Stomach (tissue), 4 donors: ENCODE results near the gene CNEP1R1.

ENCODE experiments used
- EP300 ChIP-seq: sonication (generic); formaldehyde crosslinking; IDR thresholded peaks from one replicate; pipeline ENCODE4 v1.6.1; 2017; ENCODE audit warnings: antibody characterized with exemption
- POLR2A ChIP-seq, 4 donors: fragments of 450-650 bp; IDR thresholded peaks; one replicate each; pipeline ENCODE4 v1.6.1; 2016; ENCODE audit warnings: antibody characterized with exemption in 4 of 4, control low read depth in 2 of 4, mild to moderate bottlenecking in 1 of 4, moderate library complexity in 1 of 4
- TF ChIP-seq, protein P1 (sequence below), 7 experiments: fragments of 450-650 bp in 4 of 7; fragments of 200-600 bp in 3 of 7; sonication (generic) in 3 of 7; IDR thresholded peaks; one replicate each; pipeline ENCODE4 v1.5.1; 2016 to 2019; ENCODE audit warnings: antibody characterized with exemption in 7 of 7, control low read depth in 2 of 7, mild to moderate bottlenecking in 1 of 7

DNA sequence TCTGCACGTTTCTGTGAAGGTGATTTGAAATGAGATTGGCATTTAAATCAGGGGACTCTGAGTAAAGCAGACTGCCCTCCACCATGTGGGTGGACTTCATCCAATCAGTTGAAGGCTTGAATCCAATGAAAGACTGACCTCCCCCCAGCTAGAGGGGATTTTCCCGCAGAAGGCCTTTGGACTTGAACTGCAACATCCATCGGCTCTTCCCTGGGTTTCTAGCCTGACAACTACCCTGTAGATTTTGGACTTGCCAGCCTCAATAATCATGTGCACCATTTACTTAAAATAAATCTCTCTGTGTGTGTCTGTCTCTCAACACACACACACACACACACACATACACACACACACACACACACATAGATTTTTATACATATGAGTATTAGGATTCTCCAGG lies 23.9 kb upstream of the CNEP1R1 start:
- TF ChIP-seq, protein P1, sequence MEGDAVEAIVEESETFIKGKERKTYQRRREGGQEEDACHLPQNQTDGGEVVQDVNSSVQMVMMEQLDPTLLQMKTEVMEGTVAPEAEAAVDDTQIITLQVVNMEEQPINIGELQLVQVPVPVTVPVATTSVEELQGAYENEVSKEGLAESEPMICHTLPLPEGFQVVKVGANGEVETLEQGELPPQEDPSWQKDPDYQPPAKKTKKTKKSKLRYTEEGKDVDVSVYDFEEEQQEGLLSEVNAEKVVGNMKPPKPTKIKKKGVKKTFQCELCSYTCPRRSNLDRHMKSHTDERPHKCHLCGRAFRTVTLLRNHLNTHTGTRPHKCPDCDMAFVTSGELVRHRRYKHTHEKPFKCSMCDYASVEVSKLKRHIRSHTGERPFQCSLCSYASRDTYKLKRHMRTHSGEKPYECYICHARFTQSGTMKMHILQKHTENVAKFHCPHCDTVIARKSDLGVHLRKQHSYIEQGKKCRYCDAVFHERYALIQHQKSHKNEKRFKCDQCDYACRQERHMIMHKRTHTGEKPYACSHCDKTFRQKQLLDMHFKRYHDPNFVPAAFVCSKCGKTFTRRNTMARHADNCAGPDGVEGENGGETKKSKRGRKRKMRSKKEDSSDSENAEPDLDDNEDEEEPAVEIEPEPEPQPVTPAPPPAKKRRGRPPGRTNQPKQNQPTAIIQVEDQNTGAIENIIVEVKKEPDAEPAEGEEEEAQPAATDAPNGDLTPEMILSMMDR (IDR thresholded peaks at IDR 0.05): no peak
- TF ChIP-seq POLR2A (IDR thresholded peaks at IDR 0.05) (no peak), EP300 (no peak)
